Endodermal cell (in vitro differentiated cells): Measurements from ENCODE around the gene COG2. TPM values are rescaled to one million over a fixed set of nuclear protein-coding genes. Genes with fewer than 3 reads are reported as not detected.
"Not testable (repeated sequence)": the region's sequence is repeated elsewhere in the genome, so short reads cannot be mapped to it uniquely, and the experiment has no call there.

ENCODE experiments used
- DNase-seq: peaks from one replicate; pipeline ENCODE4 v3.0.0-alpha.2; 2017
- H3K27ac ChIP-seq: 2 replicates; pipeline ENCODE4 v1.5.1; 2013; ENCODE audit warnings: mild to moderate bottlenecking, low read depth, low read length, moderate library complexity
- H3K27me3 ChIP-seq: 2 replicates; pipeline ENCODE4 v1.6.1; 2013; ENCODE audit warnings: mild to moderate bottlenecking, low read length, moderate library complexity; ENCODE audit not compliant: insufficient read depth, control insufficient read depth, poor library complexity, severe bottlenecking
- H3K36me3 ChIP-seq: 2 replicates; pipeline ENCODE4 v1.7.0; 2013; ENCODE audit warnings: mild to moderate bottlenecking, low read length, moderate library complexity; ENCODE audit not compliant: control insufficient read depth, insufficient read depth
- H3K4me1 ChIP-seq: one replicate; pipeline ENCODE4 v1.7.0; 2013; ENCODE audit warnings: low read length; ENCODE audit not compliant: control insufficient read depth, insufficient read depth
- H3K4me3 ChIP-seq: 2 replicates; pipeline ENCODE4 v1.5.1; 2013; ENCODE audit warnings: mild to moderate bottlenecking, low read length, moderate library complexity
- H3K9ac ChIP-seq: 2 replicates; pipeline ENCODE4 v1.6.1; 2013; ENCODE audit warnings: mild to moderate bottlenecking, low read length, moderate library complexity; ENCODE audit not compliant: poor library complexity, severe bottlenecking; ENCODE audit errors: extremely low read depth
- H3K9me3 ChIP-seq: 2 replicates; pipeline ENCODE4 v1.6.1; 2013; ENCODE audit warnings: mild to moderate bottlenecking, low read length, moderate library complexity; ENCODE audit not compliant: control insufficient read depth
- H3K27ac Mint-ChIP-seq: 2 replicates; pipeline ENCODE4 v1.8.0; 2020; ENCODE audit warnings: mixed read lengths
- H3K27me3 Mint-ChIP-seq: 2 replicates; pipeline ENCODE4 v1.8.0; 2021; ENCODE audit warnings: mild to moderate bottlenecking, mixed read lengths; ENCODE audit not compliant: insufficient read depth
- H3K36me3 Mint-ChIP-seq: 2 replicates; pipeline ENCODE4 v1.8.0; 2020; ENCODE audit warnings: low read depth, mixed read lengths
- H3K4me1 Mint-ChIP-seq: 2 replicates; pipeline ENCODE4 v1.8.0; 2020; ENCODE audit warnings: mixed read lengths
- H3K4me3 Mint-ChIP-seq: 2 replicates; pipeline ENCODE4 v1.8.0; 2020; ENCODE audit warnings: mild to moderate bottlenecking, moderate library complexity, mixed read lengths
- H3K9me3 Mint-ChIP-seq: 2 replicates; pipeline ENCODE4 v1.8.0; 2020; ENCODE audit warnings: mild to moderate bottlenecking, mixed read lengths
- WGBS, 2 experiments: methylation state at CpG; one replicate each; pipeline versions ENCODE4 v1.1.5 to v1.1.7; 2013; ENCODE audit warnings: missing lambda C conversion rate in 2 of 2, mixed read lengths in 1 of 2; ENCODE audit not compliant: insufficient coverage in 1 of 2, insufficient read length in 1 of 2; 5-methylcytosine and 5-hydroxymethylcytosine counted together
- total RNA-seq, 2 donors: library from RNA; stranded (reverse); fragmentation: NEBNext Ultra II Directional in 1 of 2; extraction: Animal tissue kit (Norgen Biotek cat#: 25700) in 1 of 2; gene quantifications; 2 replicates in 1 of 2; 3 replicates in 1 of 2; pipeline ENCODE4 v1.2.1, GENCODE V29; 2021
- TF ChIP-seq, protein P1 (sequence below): fragments of 200-600 bp; sonication (generic); conservative IDR thresholded peaks from 2 replicates; pipeline ENCODE4 v1.5.0; 2021; ENCODE audit warnings: antibody characterized with exemption, mild to moderate bottlenecking

Gene COG2
- total RNA-seq, 2 donors from 2014 or later = 26.1 to 29.7 TPM

DNA sequence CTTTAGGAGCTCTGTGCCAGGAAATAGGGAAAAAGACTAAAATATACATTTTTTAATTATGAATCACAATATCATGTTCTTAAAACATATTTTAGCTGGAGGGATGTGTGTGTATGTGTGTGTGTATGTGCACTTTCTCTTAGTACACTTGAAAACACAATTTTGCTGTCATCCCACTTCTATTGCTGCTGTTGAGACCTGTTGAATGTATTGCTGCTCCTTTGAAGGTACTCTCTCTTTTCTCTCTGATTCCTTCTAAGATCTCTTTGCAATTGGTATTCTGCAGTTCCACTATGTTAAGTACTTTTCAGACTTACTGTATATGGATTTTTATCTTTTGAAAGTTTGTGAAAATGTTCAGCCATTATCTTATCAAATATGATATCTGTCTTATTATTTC, 43.5 kb upstream of the COG2 start:
- Mint-ChIP-seq H3K36me3 (peaks cover 7% of the 10 kb centered on the region), H3K27me3 (no peaks in the 10 kb centered on the region), H3K4me3 (no peak overlapping the region), H3K9me3 (peaks cover 48% of the 10 kb centered on the region), H3K4me1 (no peaks in the 10 kb centered on the region), H3K27ac (no peak overlapping the region)
- Histone ChIP-seq H3K9me3 (peaks cover 34% of the 10 kb centered on the region), H3K27ac (no peak overlapping the region), H3K4me1 (no peaks in the 10 kb centered on the region), H3K36me3 (no peaks in the 10 kb centered on the region), H3K27me3 (no peaks in the 10 kb centered on the region), H3K4me3 (peak overlapping the region; percentile 66), H3K9ac (no peak overlapping the region)
- TF ChIP-seq, protein P1, sequence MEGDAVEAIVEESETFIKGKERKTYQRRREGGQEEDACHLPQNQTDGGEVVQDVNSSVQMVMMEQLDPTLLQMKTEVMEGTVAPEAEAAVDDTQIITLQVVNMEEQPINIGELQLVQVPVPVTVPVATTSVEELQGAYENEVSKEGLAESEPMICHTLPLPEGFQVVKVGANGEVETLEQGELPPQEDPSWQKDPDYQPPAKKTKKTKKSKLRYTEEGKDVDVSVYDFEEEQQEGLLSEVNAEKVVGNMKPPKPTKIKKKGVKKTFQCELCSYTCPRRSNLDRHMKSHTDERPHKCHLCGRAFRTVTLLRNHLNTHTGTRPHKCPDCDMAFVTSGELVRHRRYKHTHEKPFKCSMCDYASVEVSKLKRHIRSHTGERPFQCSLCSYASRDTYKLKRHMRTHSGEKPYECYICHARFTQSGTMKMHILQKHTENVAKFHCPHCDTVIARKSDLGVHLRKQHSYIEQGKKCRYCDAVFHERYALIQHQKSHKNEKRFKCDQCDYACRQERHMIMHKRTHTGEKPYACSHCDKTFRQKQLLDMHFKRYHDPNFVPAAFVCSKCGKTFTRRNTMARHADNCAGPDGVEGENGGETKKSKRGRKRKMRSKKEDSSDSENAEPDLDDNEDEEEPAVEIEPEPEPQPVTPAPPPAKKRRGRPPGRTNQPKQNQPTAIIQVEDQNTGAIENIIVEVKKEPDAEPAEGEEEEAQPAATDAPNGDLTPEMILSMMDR = no peak
- DNase-seq = no peak

DNA sequence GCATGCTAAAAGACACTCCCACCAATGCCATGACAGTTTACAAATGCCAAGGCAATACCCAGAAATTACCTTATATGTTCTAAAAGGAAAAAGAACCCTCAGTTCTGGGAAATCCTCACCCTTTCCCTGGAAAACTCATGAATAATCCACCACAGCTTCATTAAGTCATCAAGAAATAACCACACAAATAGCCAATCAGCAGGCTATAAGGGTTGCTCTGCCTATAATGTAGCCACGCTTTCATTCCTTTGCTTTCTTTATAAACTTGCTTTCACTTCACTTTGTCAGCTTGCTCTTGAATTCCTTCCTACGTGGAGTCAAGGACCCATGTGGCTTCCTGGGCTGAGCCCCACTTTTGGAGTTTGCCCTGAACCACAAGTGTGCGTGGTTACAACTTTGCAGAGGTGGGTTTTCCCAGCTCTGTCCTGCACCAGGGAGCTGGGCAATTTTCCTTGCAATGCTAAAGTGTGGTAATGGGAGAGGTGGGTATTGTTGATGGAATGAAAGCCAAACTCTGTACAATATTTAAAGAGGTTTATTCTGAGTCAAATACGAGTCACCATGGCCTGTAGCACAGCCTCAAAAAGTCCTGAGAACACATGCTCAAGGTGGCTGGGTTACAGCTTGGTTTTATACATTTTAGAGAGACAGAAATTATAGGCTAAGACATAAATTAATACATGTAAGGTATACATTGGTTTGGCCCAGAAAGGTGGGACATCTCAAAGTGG, 42.2 kb upstream of the COG2 start:
- no peaks in the 10 kb centered on the region for H3K4me1 Mint-ChIP-seq
- 92 to 100% methylated on average over 2 to 4 of the region's 4 CpGs for WGBS, 2 experiments
- no peak overlapping the region for H3K4me3 ChIP-seq
- no peak overlapping the region for H3K9ac ChIP-seq
- H3K36me3 Mint-ChIP-seq = peaks cover 7% of the 10 kb centered on the region
- no peaks in the 10 kb centered on the region for H3K27me3 Mint-ChIP-seq
- TF ChIP-seq, protein P1 = no peak
- no peaks in the 10 kb centered on the region for H3K27me3 ChIP-seq
- H3K27ac ChIP-seq = no peak overlapping the region
- DNase-seq = no peak
- no peaks in the 10 kb centered on the region for H3K36me3 ChIP-seq
- no peaks in the 10 kb centered on the region for H3K4me1 ChIP-seq
- H3K9me3 ChIP-seq = peaks cover 34% of the 10 kb centered on the region
- H3K27ac Mint-ChIP-seq = no peak overlapping the region
- peaks cover 48% of the 10 kb centered on the region for H3K9me3 Mint-ChIP-seq
- H3K4me3 Mint-ChIP-seq = no peak overlapping the region

DNA sequence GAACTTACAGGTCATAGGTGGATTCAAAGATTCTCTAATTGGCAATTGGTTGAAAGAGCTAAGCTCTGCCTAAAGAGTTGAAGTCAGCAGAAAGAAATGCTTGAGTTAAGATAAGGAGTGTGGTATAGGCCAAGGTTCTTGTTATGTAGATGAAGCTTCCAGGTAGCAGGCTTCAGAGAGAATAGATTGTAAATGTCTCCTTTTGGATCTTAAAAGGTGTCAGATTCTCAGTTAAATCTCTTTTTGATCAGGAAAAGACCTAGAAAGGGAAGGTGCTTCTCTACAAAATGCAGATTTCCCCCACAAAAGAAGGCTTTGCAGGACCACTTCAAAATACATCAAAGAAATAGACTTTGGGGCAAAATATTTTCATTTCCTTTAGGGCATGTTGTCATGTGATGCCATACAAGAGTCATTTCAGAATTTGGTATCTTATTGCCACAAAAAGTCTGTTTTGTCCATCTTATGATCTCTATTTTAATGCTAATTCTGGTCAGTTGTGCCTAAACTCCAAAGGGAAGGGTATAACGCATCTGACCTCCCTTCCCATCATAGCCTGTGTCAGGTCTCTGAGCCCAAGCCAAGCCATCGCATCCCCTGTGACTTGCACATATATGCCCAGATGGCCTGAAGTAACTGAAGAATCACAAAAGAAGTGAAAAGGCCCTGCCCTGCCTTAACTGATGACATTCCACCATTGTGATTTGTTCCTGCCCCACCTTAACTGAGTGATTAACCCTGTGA, 41.5 kb upstream of the COG2 start:
- WGBS, 2 experiments = 80 to 81% methylated on average over 1 of the region's 2 CpGs
- H3K4me1 ChIP-seq, DNase-seq, H3K27me3 ChIP-seq, H3K4me3 Mint-ChIP-seq, H3K4me1 Mint-ChIP-seq, H3K36me3 ChIP-seq, H3K9ac ChIP-seq, H3K27ac Mint-ChIP-seq, H3K4me3 ChIP-seq, H3K27ac ChIP-seq, H3K27me3 Mint-ChIP-seq, H3K36me3 Mint-ChIP-seq: not testable (repeated sequence)
- H3K9me3 ChIP-seq = peaks cover 34% of the 10 kb centered on the region
- peaks cover 48% of the 10 kb centered on the region for H3K9me3 Mint-ChIP-seq
